WTC11 (cell line): Measurements from ENCODE around the gene GPR68. TPM values are rescaled to one million over a fixed set of nuclear protein-coding genes. Genes with fewer than 3 reads are reported as not detected.
A peak's percentile ranks its signal among the peaks of the same experiment; 100 is the strongest.

Experiments
- ATAC-seq: fragments of 200-7000 bp; cut with Tn5 transposase; 2 replicates; pipeline ENCODE4 v1.10.0; 2021; ENCODE audit warnings: mild to moderate bottlenecking, moderate library complexity
- CTCF ChIA-PET: fragments of 300-600 bp; sonication (Branson Sonifier 250); formaldehyde crosslinking; loops from one replicate; lab custom pipeline; 2021; ENCODE audit warnings: antibody characterized with exemption; lab: Charles Lee
- POLR2A ChIA-PET: fragments of 350-600 bp; sonication (Branson Sonifier 250); formaldehyde crosslinking; loops from one replicate; lab custom pipeline; 2021; ENCODE audit warnings: antibody characterized with exemption; lab: Charles Lee
- DNase-seq: peaks from one replicate; pipeline ENCODE4 v3.0.0; 2021; ENCODE audit warnings: low spot score
- H3K27ac Mint-ChIP-seq: 2 replicates; pipeline ENCODE4 v1.8.0; 2021; ENCODE audit warnings: mixed read lengths
- H3K27me3 Mint-ChIP-seq: 2 replicates; pipeline ENCODE4 v1.8.0; 2021; ENCODE audit warnings: low read depth, mild to moderate bottlenecking, moderate library complexity, mixed read lengths
- H3K36me3 Mint-ChIP-seq: 2 replicates; pipeline ENCODE4 v1.8.0; 2021; ENCODE audit warnings: mixed read lengths
- H3K4me1 Mint-ChIP-seq: 2 replicates; pipeline ENCODE4 v1.8.0; 2022; ENCODE audit warnings: mixed read lengths
- H3K4me3 Mint-ChIP-seq: 2 replicates; pipeline ENCODE4 v1.8.0; 2021; ENCODE audit warnings: mild to moderate bottlenecking, moderate library complexity, mixed read lengths
- H3K9me3 Mint-ChIP-seq: 2 replicates; pipeline ENCODE4 v1.8.0; 2021; ENCODE audit warnings: mixed read lengths
- ERG ChIP-seq: fragments of 250-450 bp; sonication (Bioruptor Pico); IDR thresholded peaks from 2 replicates; pipeline ENCODE4 v1.8.0; 2021; ENCODE audit warnings: mild to moderate bottlenecking
- ESRRA ChIP-seq: sonication (generic); formaldehyde crosslinking; IDR thresholded peaks from 2 replicates; pipeline ENCODE4 v1.8.1; 2022; ENCODE audit warnings: mild to moderate bottlenecking, missing genetic modification reagents, borderline replicate concordance
- IRF1 ChIP-seq: sonication (generic); formaldehyde crosslinking; IDR thresholded peaks from 2 replicates; pipeline ENCODE4 v1.8.0; 2023; ENCODE audit warnings: missing genetic modification reagents
- OVOL2 ChIP-seq: fragments of 250-450 bp; sonication (Bioruptor Pico); IDR thresholded peaks from 2 replicates; pipeline ENCODE4 v1.9.0; 2021; ENCODE audit warnings: mild to moderate bottlenecking, borderline replicate concordance
- RORB ChIP-seq: fragments of 250-450 bp; sonication (Bioruptor Pico); IDR thresholded peaks from 2 replicates; pipeline ENCODE4 v1.9.0; 2021; ENCODE audit warnings: mild to moderate bottlenecking
- SOX15 ChIP-seq: fragments of 250-450 bp; sonication (Bioruptor Pico); IDR thresholded peaks from 2 replicates; pipeline ENCODE4 v1.9.0; 2021; ENCODE audit warnings: mild to moderate bottlenecking
- ZBTB21 ChIP-seq: sonication (generic); formaldehyde crosslinking; IDR thresholded peaks from 2 replicates; pipeline ENCODE4 v1.8.1; 2023; ENCODE audit warnings: mild to moderate bottlenecking, missing genetic modification reagents, borderline replicate concordance
- ZNF121 ChIP-seq: sonication (generic); formaldehyde crosslinking; IDR thresholded peaks from 2 replicates; pipeline ENCODE4 v1.8.0; 2023; ENCODE audit warnings: missing genetic modification reagents
- ZNF219 ChIP-seq: sonication (generic); formaldehyde crosslinking; IDR thresholded peaks from 2 replicates; pipeline ENCODE4 v1.8.0; 2023; ENCODE audit warnings: missing genetic modification reagents, mild to moderate bottlenecking, borderline replicate concordance
- ZNF317 ChIP-seq: sonication (generic); formaldehyde crosslinking; IDR thresholded peaks from 2 replicates; pipeline ENCODE4 v1.8.1; 2023; ENCODE audit warnings: low read depth, mild to moderate bottlenecking, moderate library complexity, missing genetic modification reagents, borderline replicate concordance
- ZNF396 ChIP-seq: fragments of 250-450 bp; sonication (Bioruptor Pico); IDR thresholded peaks from 2 replicates; pipeline ENCODE4 v1.8.0; 2021; ENCODE audit warnings: mild to moderate bottlenecking, moderate library complexity, borderline replicate concordance
- ZNF512 ChIP-seq: sonication (generic); formaldehyde crosslinking; IDR thresholded peaks from 2 replicates; pipeline ENCODE4 v1.8.1; 2022; ENCODE audit warnings: missing genetic modification reagents, borderline replicate concordance
- total RNA-seq: library from RNA; stranded (reverse); gene quantifications from 3 replicates; pipeline ENCODE4 v1.2.3, GENCODE V29; 2021
- TF ChIP-seq, protein P1 (sequence below): sonication (generic); formaldehyde crosslinking; IDR thresholded peaks from 2 replicates; pipeline ENCODE4 v1.8.0; 2023; ENCODE audit warnings: mild to moderate bottlenecking, missing genetic modification reagents
- TF ChIP-seq, protein P2 (sequence below): fragments of 250-450 bp; sonication (Bioruptor Pico); IDR thresholded peaks from 2 replicates; pipeline ENCODE4 v1.9.0; 2021; ENCODE audit warnings: mild to moderate bottlenecking
- TF ChIP-seq, protein P3 (sequence below): sonication (generic); formaldehyde crosslinking; IDR thresholded peaks from 2 replicates; pipeline ENCODE4 v1.8.0; 2022; ENCODE audit warnings: mild to moderate bottlenecking, missing genetic modification reagents

The GPR68 gene
- total RNA-seq, 1 experiment from 2014 or later: 0.28 TPM

DNA sequence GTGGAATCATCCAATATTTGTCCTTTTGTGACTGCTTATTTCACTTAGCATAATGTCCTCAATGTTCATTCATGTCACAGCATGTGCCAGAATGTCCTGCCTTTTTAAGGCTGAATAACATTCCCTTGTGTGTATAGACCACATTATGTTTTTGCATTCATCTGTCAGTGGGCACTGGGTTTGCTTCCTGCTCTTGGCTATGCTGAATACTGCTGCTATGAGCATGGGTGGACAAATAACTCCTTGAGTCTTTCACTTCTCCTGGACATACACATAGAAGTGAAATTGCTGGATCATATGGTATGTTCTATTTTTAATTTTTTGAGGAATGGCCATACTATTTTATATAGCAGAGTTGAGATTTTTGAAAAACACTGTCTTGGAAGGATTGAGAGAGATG lies 46.9 kb downstream of the GPR68 start:
- DNase-seq (no peak), ATAC-seq (no peak)
- H3K27ac Mint-ChIP-seq: no peak overlapping the region
- no peaks in the 10 kb centered on the region for H3K27me3 Mint-ChIP-seq
- no peaks in the 10 kb centered on the region for H3K4me1 Mint-ChIP-seq
- ChIA-PET CTCF (no interaction called here), POLR2A (no interaction called here)
- peaks cover 41% of the 10 kb centered on the region for H3K36me3 Mint-ChIP-seq
- TF ChIP-seq, protein P1, sequence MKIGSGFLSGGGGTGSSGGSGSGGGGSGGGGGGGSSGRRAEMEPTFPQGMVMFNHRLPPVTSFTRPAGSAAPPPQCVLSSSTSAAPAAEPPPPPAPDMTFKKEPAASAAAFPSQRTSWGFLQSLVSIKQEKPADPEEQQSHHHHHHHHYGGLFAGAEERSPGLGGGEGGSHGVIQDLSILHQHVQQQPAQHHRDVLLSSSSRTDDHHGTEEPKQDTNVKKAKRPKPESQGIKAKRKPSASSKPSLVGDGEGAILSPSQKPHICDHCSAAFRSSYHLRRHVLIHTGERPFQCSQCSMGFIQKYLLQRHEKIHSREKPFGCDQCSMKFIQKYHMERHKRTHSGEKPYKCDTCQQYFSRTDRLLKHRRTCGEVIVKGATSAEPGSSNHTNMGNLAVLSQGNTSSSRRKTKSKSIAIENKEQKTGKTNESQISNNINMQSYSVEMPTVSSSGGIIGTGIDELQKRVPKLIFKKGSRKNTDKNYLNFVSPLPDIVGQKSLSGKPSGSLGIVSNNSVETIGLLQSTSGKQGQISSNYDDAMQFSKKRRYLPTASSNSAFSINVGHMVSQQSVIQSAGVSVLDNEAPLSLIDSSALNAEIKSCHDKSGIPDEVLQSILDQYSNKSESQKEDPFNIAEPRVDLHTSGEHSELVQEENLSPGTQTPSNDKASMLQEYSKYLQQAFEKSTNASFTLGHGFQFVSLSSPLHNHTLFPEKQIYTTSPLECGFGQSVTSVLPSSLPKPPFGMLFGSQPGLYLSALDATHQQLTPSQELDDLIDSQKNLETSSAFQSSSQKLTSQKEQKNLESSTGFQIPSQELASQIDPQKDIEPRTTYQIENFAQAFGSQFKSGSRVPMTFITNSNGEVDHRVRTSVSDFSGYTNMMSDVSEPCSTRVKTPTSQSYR (CRISPR knock-in tag): no peak
- TF ChIP-seq ZNF219 (CRISPR knock-in tag) (no peak), ZNF396 (CRISPR knock-in tag) (no peak)
- TF ChIP-seq, protein P2, sequence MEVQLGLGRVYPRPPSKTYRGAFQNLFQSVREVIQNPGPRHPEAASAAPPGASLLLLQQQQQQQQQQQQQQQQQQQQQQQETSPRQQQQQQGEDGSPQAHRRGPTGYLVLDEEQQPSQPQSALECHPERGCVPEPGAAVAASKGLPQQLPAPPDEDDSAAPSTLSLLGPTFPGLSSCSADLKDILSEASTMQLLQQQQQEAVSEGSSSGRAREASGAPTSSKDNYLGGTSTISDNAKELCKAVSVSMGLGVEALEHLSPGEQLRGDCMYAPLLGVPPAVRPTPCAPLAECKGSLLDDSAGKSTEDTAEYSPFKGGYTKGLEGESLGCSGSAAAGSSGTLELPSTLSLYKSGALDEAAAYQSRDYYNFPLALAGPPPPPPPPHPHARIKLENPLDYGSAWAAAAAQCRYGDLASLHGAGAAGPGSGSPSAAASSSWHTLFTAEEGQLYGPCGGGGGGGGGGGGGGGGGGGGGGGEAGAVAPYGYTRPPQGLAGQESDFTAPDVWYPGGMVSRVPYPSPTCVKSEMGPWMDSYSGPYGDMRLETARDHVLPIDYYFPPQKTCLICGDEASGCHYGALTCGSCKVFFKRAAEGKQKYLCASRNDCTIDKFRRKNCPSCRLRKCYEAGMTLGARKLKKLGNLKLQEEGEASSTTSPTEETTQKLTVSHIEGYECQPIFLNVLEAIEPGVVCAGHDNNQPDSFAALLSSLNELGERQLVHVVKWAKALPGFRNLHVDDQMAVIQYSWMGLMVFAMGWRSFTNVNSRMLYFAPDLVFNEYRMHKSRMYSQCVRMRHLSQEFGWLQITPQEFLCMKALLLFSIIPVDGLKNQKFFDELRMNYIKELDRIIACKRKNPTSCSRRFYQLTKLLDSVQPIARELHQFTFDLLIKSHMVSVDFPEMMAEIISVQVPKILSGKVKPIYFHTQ (CRISPR knock-in tag): no peak
- H3K9me3 Mint-ChIP-seq: peaks cover 17% of the 10 kb centered on the region
- H3K4me3 Mint-ChIP-seq: no peak overlapping the region

GRCh38 chr14:91195881-91196280 lies 48.6 kb downstream of the GPR68 start:
- DNase-seq (no peak), ATAC-seq (no peak)
- Mint-ChIP-seq H3K4me3 (no peak overlapping the region), H3K27ac (no peak overlapping the region), H3K9me3 (peaks cover 14% of the 10 kb centered on the region), H3K36me3 (peaks cover 35% of the 10 kb centered on the region), H3K4me1 (no peaks in the 10 kb centered on the region), H3K27me3 (no peaks in the 10 kb centered on the region)
- TF ChIP-seq ZBTB21 (CRISPR knock-in tag): no peak
- ChIA-PET POLR2A (no interaction called here), CTCF (interaction anchor here (0.6 kb wide), 1 partner anchor 91 kb away, joined by 3 read pairs; no protein-coding TSS in a partner anchor)

- ChIA-PET POLR2A (no interaction called here), CTCF (interaction anchor here (0.9 to 2.8 kb wide), 4 partner anchors 16 to 94 kb away, joined by 3 to 8 read pairs (median 6); no protein-coding TSS in a partner anchor)
- Mint-ChIP-seq H3K27ac (no peak overlapping the region), H3K27me3 (no peaks in the 10 kb centered on the region), H3K4me3 (no peak overlapping the region), H3K9me3 (no peaks in the 10 kb centered on the region), H3K36me3 (peaks cover 19% of the 10 kb centered on the region), H3K4me1 (no peaks in the 10 kb centered on the region)
- ATAC-seq: peak; percentile 16; the same call in 1 of the 2 replicates
- no peak for DNase-seq
- no peak for TF ChIP-seq ZNF317 (CRISPR knock-in tag)
- TF ChIP-seq IRF1 (CRISPR knock-in tag): no peak
- no peak for TF ChIP-seq ZNF219 (CRISPR knock-in tag)
- TF ChIP-seq, protein P3, sequence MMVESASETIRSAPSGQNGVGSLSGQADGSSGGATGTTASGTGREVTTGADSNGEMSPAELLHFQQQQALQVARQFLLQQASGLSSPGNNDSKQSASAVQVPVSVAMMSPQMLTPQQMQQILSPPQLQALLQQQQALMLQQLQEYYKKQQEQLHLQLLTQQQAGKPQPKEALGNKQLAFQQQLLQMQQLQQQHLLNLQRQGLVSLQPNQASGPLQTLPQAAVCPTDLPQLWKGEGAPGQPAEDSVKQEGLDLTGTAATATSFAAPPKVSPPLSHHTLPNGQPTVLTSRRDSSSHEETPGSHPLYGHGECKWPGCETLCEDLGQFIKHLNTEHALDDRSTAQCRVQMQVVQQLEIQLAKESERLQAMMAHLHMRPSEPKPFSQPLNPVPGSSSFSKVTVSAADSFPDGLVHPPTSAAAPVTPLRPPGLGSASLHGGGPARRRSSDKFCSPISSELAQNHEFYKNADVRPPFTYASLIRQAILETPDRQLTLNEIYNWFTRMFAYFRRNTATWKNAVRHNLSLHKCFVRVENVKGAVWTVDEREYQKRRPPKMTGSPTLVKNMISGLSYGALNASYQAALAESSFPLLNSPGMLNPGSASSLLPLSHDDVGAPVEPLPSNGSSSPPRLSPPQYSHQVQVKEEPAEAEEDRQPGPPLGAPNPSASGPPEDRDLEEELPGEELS (CRISPR knock-in tag): no peak
- no peak for TF ChIP-seq RORB
- no peak for TF ChIP-seq ZNF512
- no peak for TF ChIP-seq ERG (CRISPR knock-in tag)
- TF ChIP-seq OVOL2 (CRISPR knock-in tag): no peak
- TF ChIP-seq SOX15 (CRISPR knock-in tag): no peak
- TF ChIP-seq ZNF121 (CRISPR knock-in tag): no peak
- no peak for TF ChIP-seq ESRRA (CRISPR knock-in tag)
Observed at GRCh38 chr14:91193069-91193468, 51.4 kb downstream of the GPR68 start.
